Body of pancreas (tissue), 4 donors: ENCODE data around the gene C1orf198. TPM values are rescaled to one million over a fixed set of nuclear protein-coding genes. Genes with fewer than 3 reads are reported as not detected.

Experiments used
- ATAC-seq: fragments of 150-250 bp; one replicate; pipeline ENCODE4 v1.9.1; 2016
- DNase-seq, 4 donors: peaks; one replicate each; pipeline ENCODE4 v3.0.0-alpha.2; 2019
- H3K27ac ChIP-seq, 4 donors: fragments of 200-600 bp; sonication (generic); 1 replicate in 3 of 4; 2 replicates in 1 of 4; pipeline versions ENCODE4 v1.5.1 to v1.6.1; 2016 to 2019; ENCODE audit warnings: mild to moderate bottlenecking in 1 of 4, mixed read lengths in 1 of 4, moderate library complexity in 1 of 4
- H3K27me3 ChIP-seq, 2 donors: fragments of 200-600 bp; sonication (generic); one replicate each; pipeline ENCODE4 v1.6.0; 2016; ENCODE audit warnings: mild to moderate bottlenecking in 1 of 2
- H3K36me3 ChIP-seq, 2 donors: fragments of 200-600 bp; sonication (generic); replicated peaks in 1 of 2; 2 replicates each; pipeline ENCODE4 v1.5.1; 2016; ENCODE audit warnings: low read depth in 2 of 2; ENCODE audit not compliant: insufficient read depth in 1 of 2
- H3K4me1 ChIP-seq: fragments of 200-600 bp; sonication (generic); one replicate; pipeline ENCODE4 v1.6.0; 2016
- H3K4me3 ChIP-seq, 2 donors: fragments of 200-600 bp; sonication (generic); 1 replicate in 1 of 2; 2 replicates in 1 of 2; pipeline ENCODE4 v1.5.1; 2016 to 2019
- H3K9me3 ChIP-seq, 3 donors: fragments of 200-600 bp; sonication (generic); 1 replicate in 2 of 3; 2 replicates in 1 of 3; pipeline ENCODE4 v1.5.1; 2016
- POLR2A ChIP-seq, 3 donors: fragments of 450-650 bp; IDR thresholded peaks; one replicate each; pipeline ENCODE4 v1.6.1; 2016; ENCODE audit warnings: antibody characterized with exemption in 3 of 3, mild to moderate bottlenecking in 2 of 3
- WGBS, 2 donors: methylation state at CpG; one replicate each; pipeline ENCODE4 v1.1.5; 2017; 5-methylcytosine and 5-hydroxymethylcytosine counted together
- intact Hi-C: fragments of 100-400 bp; cut with DNase I; formaldehyde crosslinking; loops from one replicate; pipeline ENCODE4 v1.15.1; 2023
- total RNA-seq, 2 donors: library from RNA; depleted of rRNA; stranded (reverse); fragments of >200 nt; gene quantifications; one replicate each; pipeline ENCODE4 v1.1.0, GENCODE V29; 2016
- TF ChIP-seq, protein P1 (sequence below), 7 experiments: fragments of 450-650 bp in 4 of 7; fragments of 200-600 bp in 3 of 7; sonication (generic) in 3 of 7; IDR thresholded peaks; one replicate each; pipeline ENCODE4 v1.5.1; 2016 to 2019; ENCODE audit warnings: antibody characterized with exemption in 7 of 7

Gene C1orf198
- total RNA-seq, 2 donors from 2014 or later, result 29.0 to 66.7 TPM

DNA sequence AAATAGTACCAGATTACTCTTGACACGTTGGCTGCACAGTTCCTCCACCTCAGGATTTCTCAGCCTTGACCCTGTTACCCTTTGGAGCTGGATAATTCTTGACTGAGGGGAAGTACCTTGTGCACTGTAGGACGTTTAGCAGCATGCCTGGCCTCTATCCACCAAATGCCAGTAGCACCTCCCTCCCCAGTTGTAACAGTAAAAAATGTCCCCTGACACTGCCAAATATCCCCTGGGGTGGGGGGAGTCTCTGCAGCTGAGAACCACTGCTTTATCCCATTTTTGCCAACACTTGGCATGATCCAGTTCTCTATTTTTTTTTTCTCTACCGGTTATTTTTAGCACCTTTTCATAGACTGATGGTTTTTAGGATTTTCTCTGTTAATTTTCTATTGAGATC is 34.0 kb downstream of the C1orf198 start:
- Histone ChIP-seq H3K36me3 (no peaks in the 10 kb centered on the region), H3K27ac (no peak overlapping the region), H3K9me3 (no peaks in the 10 kb centered on the region), H3K27me3 (no peaks in the 10 kb centered on the region), H3K4me3 (no peak overlapping the region), H3K4me1 (no peaks in the 10 kb centered on the region)
- DNase-seq (no peak), ATAC-seq (no peak)
- TF ChIP-seq POLR2A (IDR thresholded peaks at IDR 0.05), result no peak
- TF ChIP-seq, protein P1, sequence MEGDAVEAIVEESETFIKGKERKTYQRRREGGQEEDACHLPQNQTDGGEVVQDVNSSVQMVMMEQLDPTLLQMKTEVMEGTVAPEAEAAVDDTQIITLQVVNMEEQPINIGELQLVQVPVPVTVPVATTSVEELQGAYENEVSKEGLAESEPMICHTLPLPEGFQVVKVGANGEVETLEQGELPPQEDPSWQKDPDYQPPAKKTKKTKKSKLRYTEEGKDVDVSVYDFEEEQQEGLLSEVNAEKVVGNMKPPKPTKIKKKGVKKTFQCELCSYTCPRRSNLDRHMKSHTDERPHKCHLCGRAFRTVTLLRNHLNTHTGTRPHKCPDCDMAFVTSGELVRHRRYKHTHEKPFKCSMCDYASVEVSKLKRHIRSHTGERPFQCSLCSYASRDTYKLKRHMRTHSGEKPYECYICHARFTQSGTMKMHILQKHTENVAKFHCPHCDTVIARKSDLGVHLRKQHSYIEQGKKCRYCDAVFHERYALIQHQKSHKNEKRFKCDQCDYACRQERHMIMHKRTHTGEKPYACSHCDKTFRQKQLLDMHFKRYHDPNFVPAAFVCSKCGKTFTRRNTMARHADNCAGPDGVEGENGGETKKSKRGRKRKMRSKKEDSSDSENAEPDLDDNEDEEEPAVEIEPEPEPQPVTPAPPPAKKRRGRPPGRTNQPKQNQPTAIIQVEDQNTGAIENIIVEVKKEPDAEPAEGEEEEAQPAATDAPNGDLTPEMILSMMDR (IDR thresholded peaks at IDR 0.05), result no peak
- WGBS, 2 donors, result 36 to 38% methylated on average over 3 of the region's 3 CpGs
- intact Hi-C loops, result no loop called here

GRCh38 chr1:230833511-230833910 is 34.8 kb downstream of the C1orf198 start:
- Histone ChIP-seq H3K4me3 (no peak overlapping the region), H3K27ac (no peak overlapping the region), H3K36me3 (no peaks in the 10 kb centered on the region), H3K9me3 (no peaks in the 10 kb centered on the region), H3K4me1 (no peaks in the 10 kb centered on the region), H3K27me3 (no peaks in the 10 kb centered on the region)
- intact Hi-C loops, result no loop called here
- TF ChIP-seq, protein P1 (IDR thresholded peaks at IDR 0.05), result no peak
- TF ChIP-seq POLR2A (IDR thresholded peaks at IDR 0.05), result no peak
- 96 to 97% methylated on average over 3 of the region's 3 CpGs for WGBS, 2 donors
- no peak for DNase-seq
- no peak for ATAC-seq

DNA sequence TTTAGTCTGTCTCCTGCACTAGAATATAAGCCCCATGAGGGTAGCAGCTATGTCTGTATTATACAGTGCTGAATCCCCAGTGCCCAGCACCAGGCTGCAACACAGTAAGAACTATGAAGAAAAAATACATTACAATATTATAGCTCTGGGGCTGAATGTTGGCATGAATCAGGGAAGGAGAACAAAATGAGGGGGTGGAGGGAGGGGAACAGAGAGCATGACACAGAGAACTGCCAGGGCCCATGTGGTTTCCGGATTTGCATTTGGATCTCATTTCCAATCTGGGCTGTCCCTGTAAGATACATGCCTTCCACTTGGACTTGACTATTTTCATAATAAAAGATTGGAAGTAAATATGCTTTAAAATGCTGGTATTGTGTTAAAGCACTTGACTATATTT is 35.8 kb downstream of the C1orf198 start:
- ATAC-seq, result no peak
- DNase-seq, result no peak
- H3K36me3 ChIP-seq, result no peaks in the 10 kb centered on the region
- peaks cover 4% of the 10 kb centered on the region for H3K4me1 ChIP-seq
- H3K27ac ChIP-seq, result no peak overlapping the region
- WGBS, 2 donors, result 73 to 92% methylated on average over 1 of the region's 1 CpG
- H3K9me3 ChIP-seq, result no peaks in the 10 kb centered on the region
- TF ChIP-seq, protein P1 (IDR thresholded peaks at IDR 0.05), result no peak
- no peak for TF ChIP-seq POLR2A (IDR thresholded peaks at IDR 0.05)
- intact Hi-C loops, result no loop called here
- no peak overlapping the region for H3K4me3 ChIP-seq
- no peaks in the 10 kb centered on the region for H3K27me3 ChIP-seq

- H3K4me3 ChIP-seq, result no peak overlapping the region
- DNase-seq (no peak), ATAC-seq (no peak)
- no peaks in the 10 kb centered on the region for H3K9me3 ChIP-seq
- 66 to 75% methylated on average over 1 of the region's 1 CpG for WGBS, 2 donors
- no peak overlapping the region for H3K27ac ChIP-seq
- H3K36me3 ChIP-seq, result no peaks in the 10 kb centered on the region
- H3K4me1 ChIP-seq, result peaks cover 11% of the 10 kb centered on the region
- H3K27me3 ChIP-seq, result no peaks in the 10 kb centered on the region
- TF ChIP-seq, protein P1 (IDR thresholded peaks at IDR 0.05), result no peak
- TF ChIP-seq POLR2A (IDR thresholded peaks at IDR 0.05), result no peak
- intact Hi-C loops, result no loop called here
Observed at GRCh38 chr1:230831771-230832170, 36.5 kb downstream of the C1orf198 start.

GRCh38 chr1:230828421-230828820 is 39.9 kb downstream of the C1orf198 start:
- 88 to 93% methylated on average over 4 of the region's 4 CpGs for WGBS, 2 donors
- H3K4me1 ChIP-seq, result peaks cover 45% of the 10 kb centered on the region

More at GRCh38 chr1:230828421-230828820, 39.9 kb downstream of the C1orf198 start:
- Histone ChIP-seq H3K27ac (no peak overlapping the region), H3K27me3 (no peaks in the 10 kb centered on the region), H3K36me3 (no peaks in the 10 kb centered on the region), H3K9me3 (no peaks in the 10 kb centered on the region), H3K4me3 (no peak overlapping the region)
- ATAC-seq (no peak), DNase-seq (no peak)
- intact Hi-C loops, result no loop called here
- no peak for TF ChIP-seq POLR2A (IDR thresholded peaks at IDR 0.05)
- TF ChIP-seq, protein P1 (IDR thresholded peaks at IDR 0.05), result no peak
